GM11168 (cell line): ENCODE measurements around the gene GLYATL1B.

Source experiments
- in situ Hi-C: fragments of 300-500 bp; cut with MboI; formaldehyde crosslinking; loops from one replicate; pipeline ENCODE4 v1.12.0; 2022; ENCODE audit warnings: low sequenced_read_pairs; ENCODE audit not compliant: unreplicated experiment

Gene GLYATL1B

GRCh38 chr11:59142530-59143507, 56.7 kb downstream of the GLYATL1B start, which contains the start of gene FAM111A:
FAM111A (plus strand) TSS chr11:59142856; CDS start chr11:59148873, 6,017 bp downstream.
- in situ Hi-C loops: no loop called here

GRCh38 chr11:59144096-59144495, 58.0 kb downstream of the GLYATL1B start:
- in situ Hi-C loops: no loop called here
